Smooth muscle cell (in vitro differentiated cells): Measurements from ENCODE around the gene C1QTNF1. TPM values are rescaled to one million over a fixed set of nuclear protein-coding genes. Genes with fewer than 3 reads are reported as not detected.
A peak's percentile ranks its signal among the peaks of the same experiment; 100 is the strongest.

Source experiments
- DNase-seq: peaks from one replicate; lab custom pipeline; 2025; ENCODE audit not compliant: unreplicated experiment; lab: John Stamatoyannopoulos, UW
- H2AFZ ChIP-seq: fragments of 200-600 bp; sonication (generic); 2 replicates; pipeline ENCODE4 v1.6.0; 2016; ENCODE audit warnings: antibody characterized with exemption, low read depth, mild to moderate bottlenecking
- H3F3A ChIP-seq: fragments of 200-600 bp; sonication (generic); 2 replicates; pipeline ENCODE4 v1.6.0; 2017; ENCODE audit warnings: antibody characterized with exemption, low read depth
- H3K27ac ChIP-seq: fragments of 200-600 bp; sonication (generic); 2 replicates; pipeline ENCODE4 v1.5.1; 2016; ENCODE audit warnings: low read depth, mild to moderate bottlenecking
- H3K27me3 ChIP-seq: fragments of 200-600 bp; sonication (generic); 2 replicates; pipeline ENCODE4 v1.6.1; 2016; ENCODE audit warnings: low read depth, mild to moderate bottlenecking
- H3K36me3 ChIP-seq: fragments of 200-600 bp; sonication (generic); 2 replicates; pipeline ENCODE4 v1.5.1; 2016; ENCODE audit warnings: low read depth
- H3K4me1 ChIP-seq: fragments of 200-600 bp; sonication (generic); 2 replicates; pipeline ENCODE4 v1.5.1; 2016; ENCODE audit warnings: low read depth
- H3K4me2 ChIP-seq: fragments of 200-600 bp; sonication (generic); 2 replicates; pipeline ENCODE4 v1.6.0; 2016; ENCODE audit warnings: mild to moderate bottlenecking
- H3K4me3 ChIP-seq: fragments of 200-600 bp; sonication (generic); 2 replicates; pipeline ENCODE4 v1.5.1; 2016; ENCODE audit warnings: mild to moderate bottlenecking
- H3K79me2 ChIP-seq: fragments of 200-600 bp; sonication (generic); 2 replicates; pipeline ENCODE4 v1.6.0; 2016; ENCODE audit warnings: low read depth, mild to moderate bottlenecking
- H3K9ac ChIP-seq: fragments of 200-600 bp; sonication (generic); 2 replicates; pipeline ENCODE4 v1.6.0; 2016; ENCODE audit warnings: low read depth
- H3K9me3 ChIP-seq: fragments of 200-600 bp; sonication (generic); replicated peaks from 2 replicates; pipeline ENCODE4 v1.5.1; 2016; ENCODE audit warnings: low read depth
- H4K20me1 ChIP-seq: fragments of 200-600 bp; sonication (generic); 2 replicates; pipeline ENCODE4 v1.6.0; 2016; ENCODE audit warnings: low read depth
- WGBS: methylation state at CpG from one replicate; pipeline ENCODE4 v1.1.7; 2016; ENCODE audit warnings: low lambda C conversion rate; 5-methylcytosine and 5-hydroxymethylcytosine counted together
- polyA plus RNA-seq: library from polyadenylated mRNA; unstranded; fragments of >200 nt; fragmentation: Nextera tagmentation; extraction: Ambion mirVana; gene quantifications from 2 replicates; pipeline ENCODE4 v1.2.1, GENCODE V29; 2016
- total RNA-seq: library from RNA; depleted of rRNA; stranded (reverse); fragments of >200 nt; gene quantifications from 2 replicates; pipeline ENCODE4 v1.2.3, GENCODE V29; 2014
- TF ChIP-seq, protein P1 (sequence below): fragments of 200-600 bp; sonication (generic); IDR thresholded peaks from 2 replicates; pipeline ENCODE4 v1.5.1; 2017; ENCODE audit warnings: borderline replicate concordance, mild to moderate bottlenecking, antibody characterized with exemption; ENCODE audit not compliant: insufficient read depth, poor library complexity, severe bottlenecking

The C1QTNF1 gene
- total and polyA plus RNA-seq, 2 experiments from 2014 or later, result 5.7 to 9.4 TPM

DNA sequence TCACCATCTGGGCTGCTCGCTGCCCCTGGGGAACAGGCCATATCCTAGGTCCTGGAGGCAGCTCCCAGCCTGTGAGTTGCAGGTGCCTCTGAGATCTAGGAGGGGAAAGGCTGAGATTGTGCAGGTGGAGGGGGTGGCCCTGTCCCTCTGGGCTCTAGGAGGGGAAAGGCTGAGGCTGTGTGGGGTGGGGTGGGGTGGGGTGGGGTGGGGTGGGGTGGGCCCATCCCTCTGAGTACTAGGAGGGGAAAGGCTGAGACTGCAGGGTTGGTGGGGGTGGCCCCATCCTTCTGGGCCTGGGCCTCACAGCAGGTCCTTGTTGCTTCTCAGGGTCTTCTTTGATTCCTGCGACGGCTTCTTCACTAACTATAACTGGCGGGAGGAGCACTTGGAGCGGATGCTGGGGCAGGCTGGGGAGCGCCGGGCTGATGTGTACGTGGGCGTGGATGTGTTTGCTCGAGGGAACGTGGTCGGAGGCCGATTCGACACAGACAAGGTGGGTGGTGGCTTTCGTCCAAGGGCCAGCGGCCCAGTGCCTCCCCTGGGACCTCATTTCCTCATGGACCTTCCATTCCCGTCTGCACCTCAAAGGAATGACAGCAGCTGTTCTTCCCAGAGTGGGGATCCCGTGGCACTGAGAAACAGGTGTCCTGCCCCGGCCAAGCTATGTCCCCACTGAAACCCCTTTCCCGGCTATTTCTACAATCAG is 57.8 kb downstream of the C1QTNF1 start:
- Histone ChIP-seq H3K4me2 (no peak overlapping the region), H3K9ac (no peak overlapping the region), H3K9me3 (no peaks in the 10 kb centered on the region), H3K79me2 (no peaks in the 10 kb centered on the region), H3K36me3 (no peaks in the 10 kb centered on the region), H3K4me3 (no peak overlapping the region), H4K20me1 (peaks cover 13% of the 10 kb centered on the region), H3F3A (no peaks in the 10 kb centered on the region), H3K27me3 (no peaks in the 10 kb centered on the region), H2AFZ (no peak overlapping the region), H3K4me1 (no peaks in the 10 kb centered on the region), H3K27ac (no peak overlapping the region)
- TF ChIP-seq, protein P1, sequence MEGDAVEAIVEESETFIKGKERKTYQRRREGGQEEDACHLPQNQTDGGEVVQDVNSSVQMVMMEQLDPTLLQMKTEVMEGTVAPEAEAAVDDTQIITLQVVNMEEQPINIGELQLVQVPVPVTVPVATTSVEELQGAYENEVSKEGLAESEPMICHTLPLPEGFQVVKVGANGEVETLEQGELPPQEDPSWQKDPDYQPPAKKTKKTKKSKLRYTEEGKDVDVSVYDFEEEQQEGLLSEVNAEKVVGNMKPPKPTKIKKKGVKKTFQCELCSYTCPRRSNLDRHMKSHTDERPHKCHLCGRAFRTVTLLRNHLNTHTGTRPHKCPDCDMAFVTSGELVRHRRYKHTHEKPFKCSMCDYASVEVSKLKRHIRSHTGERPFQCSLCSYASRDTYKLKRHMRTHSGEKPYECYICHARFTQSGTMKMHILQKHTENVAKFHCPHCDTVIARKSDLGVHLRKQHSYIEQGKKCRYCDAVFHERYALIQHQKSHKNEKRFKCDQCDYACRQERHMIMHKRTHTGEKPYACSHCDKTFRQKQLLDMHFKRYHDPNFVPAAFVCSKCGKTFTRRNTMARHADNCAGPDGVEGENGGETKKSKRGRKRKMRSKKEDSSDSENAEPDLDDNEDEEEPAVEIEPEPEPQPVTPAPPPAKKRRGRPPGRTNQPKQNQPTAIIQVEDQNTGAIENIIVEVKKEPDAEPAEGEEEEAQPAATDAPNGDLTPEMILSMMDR, result no peak
- WGBS, result 95% methylated on average over 20 of the region's 20 CpGs
- no peak for DNase-seq

DNA sequence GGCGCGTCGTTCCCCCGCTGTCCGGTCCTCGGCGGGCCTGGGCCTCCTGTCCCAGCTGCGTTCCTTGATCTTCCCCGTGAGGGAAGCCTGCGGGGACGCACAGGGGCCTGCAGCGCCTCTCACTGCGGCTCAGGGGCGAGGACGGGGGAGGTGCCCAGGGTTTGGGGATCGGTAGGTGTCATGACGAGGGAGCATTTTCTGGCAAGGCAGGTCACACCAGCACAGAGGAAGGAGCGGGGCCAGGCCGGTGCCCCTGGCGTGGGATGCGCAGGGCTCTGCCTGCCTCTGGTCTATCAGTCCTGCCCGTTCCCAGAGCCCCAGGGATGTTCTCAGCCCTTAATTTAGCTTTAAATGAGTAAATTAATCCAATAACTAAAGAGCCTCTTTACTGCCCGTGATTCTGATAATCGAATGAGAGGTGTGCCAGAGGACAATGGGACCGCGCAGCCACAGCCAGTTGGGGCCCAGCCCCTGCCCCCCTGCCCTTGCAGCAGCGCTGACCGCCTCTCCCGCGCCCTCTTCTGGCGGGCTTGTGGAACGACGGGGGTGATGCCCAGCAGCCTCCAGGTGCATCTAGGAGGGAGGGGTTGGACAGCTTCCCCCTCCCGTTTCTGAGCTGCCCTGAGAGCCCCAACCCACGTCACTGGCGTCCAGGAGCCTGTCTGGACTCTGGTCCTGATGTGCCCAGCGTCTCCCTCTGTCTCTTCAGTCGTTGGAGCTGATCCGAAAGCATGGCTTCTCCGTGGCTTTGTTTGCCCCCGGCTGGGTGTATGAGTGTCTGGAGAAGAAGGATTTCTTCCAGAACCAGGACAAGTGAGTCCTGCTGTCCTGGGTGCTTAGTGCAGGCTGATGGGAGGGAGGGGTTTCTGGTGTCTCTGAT is 58.6 kb downstream of the C1QTNF1 start:
- Histone ChIP-seq H3K27ac (no peak overlapping the region), H3K9ac (no peak overlapping the region), H3K79me2 (no peaks in the 10 kb centered on the region), H3K4me1 (no peaks in the 10 kb centered on the region), H4K20me1 (peaks cover 18% of the 10 kb centered on the region), H3K27me3 (no peaks in the 10 kb centered on the region), H3K4me2 (no peak overlapping the region), H3K36me3 (no peaks in the 10 kb centered on the region), H2AFZ (no peak overlapping the region), H3K4me3 (no peak overlapping the region), H3K9me3 (no peaks in the 10 kb centered on the region), H3F3A (no peaks in the 10 kb centered on the region)
- peak; percentile 6 for DNase-seq
- 73% methylated on average over 41 of the region's 41 CpGs for WGBS
- TF ChIP-seq, protein P1, result peak; percentile 79

DNA sequence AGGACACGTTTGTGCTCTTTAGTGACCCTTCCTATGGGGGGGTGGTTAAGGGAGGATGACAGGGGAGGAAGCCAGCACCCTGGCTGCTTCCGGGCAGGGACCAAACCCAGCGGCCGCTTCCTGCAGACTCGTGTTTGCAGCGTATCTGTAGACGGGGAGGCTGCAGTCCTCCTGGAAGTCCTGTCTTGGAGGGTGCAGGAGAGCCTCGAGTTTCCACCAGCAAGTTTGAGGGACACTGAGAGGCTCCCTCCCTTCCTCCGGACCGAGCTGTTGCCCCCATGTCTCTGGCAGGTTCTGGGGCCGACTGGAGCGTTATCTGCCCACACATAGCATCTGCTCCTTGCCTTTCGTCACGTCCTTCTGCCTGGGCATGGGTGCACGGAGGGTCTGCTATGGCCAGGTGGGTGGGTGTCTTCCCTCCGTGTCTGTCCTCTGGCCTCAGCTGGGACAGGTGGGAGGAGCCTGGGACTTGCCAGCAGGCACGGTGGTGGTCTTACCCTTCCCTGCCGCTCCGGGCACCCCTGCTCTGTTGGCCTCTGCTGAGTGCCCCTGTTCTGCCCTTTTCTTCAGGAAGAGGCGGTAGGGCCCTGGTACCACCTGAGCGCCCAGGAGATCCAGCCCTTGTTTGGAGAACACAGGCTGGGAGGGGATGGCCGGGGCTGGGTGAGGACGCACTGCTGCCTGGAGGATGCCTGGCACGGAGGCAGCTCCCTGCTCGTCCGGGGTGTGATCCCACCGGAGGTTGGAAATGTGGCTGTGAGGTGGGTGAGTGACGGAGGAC is 59.4 kb downstream of the C1QTNF1 start:
- Histone ChIP-seq H2AFZ (no peak overlapping the region), H3K9ac (no peak overlapping the region), H3K79me2 (no peaks in the 10 kb centered on the region), H4K20me1 (peaks cover 25% of the 10 kb centered on the region), H3K4me2 (no peak overlapping the region), H3K4me3 (no peak overlapping the region), H3K36me3 (no peaks in the 10 kb centered on the region), H3K9me3 (no peaks in the 10 kb centered on the region), H3K4me1 (no peaks in the 10 kb centered on the region), H3K27ac (no peak overlapping the region), H3K27me3 (no peaks in the 10 kb centered on the region), H3F3A (no peaks in the 10 kb centered on the region)
- TF ChIP-seq, protein P1, result no peak
- no peak for DNase-seq
- 92% methylated on average over 28 of the region's 28 CpGs for WGBS
